ENCODE results near the gene CACNA1B. TPM values are rescaled to one million over a fixed set of nuclear protein-coding genes. Genes with fewer than 3 reads are reported as not detected.

CACNA1B gene
- total RNA-seq, 1 experiment from 2014 or later: 7.8 TPM

DNA sequence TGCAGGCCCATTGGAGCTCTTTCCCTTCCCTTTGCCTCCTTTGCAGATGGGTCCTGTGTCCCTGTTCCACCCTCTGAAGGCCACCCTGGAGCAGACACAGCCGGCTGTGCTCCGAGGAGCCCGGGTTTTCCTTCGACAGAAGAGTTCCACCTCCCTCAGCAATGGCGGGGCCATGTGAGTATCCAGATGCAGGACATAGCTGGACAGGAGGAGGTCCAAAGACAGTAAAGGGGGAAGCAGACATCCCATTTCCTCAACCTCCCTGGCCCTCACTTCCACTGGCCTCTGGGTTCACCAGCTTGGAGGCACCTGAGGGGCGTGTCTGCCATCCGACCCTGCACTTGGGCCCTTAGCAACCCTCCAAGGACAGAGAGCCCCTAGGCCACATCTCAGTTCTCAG is 237.9 kb downstream of the CACNA1B start:
- TF ChIP-seq, protein P1, sequence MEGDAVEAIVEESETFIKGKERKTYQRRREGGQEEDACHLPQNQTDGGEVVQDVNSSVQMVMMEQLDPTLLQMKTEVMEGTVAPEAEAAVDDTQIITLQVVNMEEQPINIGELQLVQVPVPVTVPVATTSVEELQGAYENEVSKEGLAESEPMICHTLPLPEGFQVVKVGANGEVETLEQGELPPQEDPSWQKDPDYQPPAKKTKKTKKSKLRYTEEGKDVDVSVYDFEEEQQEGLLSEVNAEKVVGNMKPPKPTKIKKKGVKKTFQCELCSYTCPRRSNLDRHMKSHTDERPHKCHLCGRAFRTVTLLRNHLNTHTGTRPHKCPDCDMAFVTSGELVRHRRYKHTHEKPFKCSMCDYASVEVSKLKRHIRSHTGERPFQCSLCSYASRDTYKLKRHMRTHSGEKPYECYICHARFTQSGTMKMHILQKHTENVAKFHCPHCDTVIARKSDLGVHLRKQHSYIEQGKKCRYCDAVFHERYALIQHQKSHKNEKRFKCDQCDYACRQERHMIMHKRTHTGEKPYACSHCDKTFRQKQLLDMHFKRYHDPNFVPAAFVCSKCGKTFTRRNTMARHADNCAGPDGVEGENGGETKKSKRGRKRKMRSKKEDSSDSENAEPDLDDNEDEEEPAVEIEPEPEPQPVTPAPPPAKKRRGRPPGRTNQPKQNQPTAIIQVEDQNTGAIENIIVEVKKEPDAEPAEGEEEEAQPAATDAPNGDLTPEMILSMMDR (conservative IDR thresholded peaks at IDR 0.05): no peak
- Histone ChIP-seq H3K27ac (ENCODE audit: insufficient read length, low read depth, low read length) (no peak overlapping the region), H3K4ac (ENCODE audit: low read depth, low read length) (no peak overlapping the region), H3K4me2 (ENCODE audit: insufficient read depth, insufficient read length, low read length) (no peak overlapping the region), H3K9ac (ENCODE audit: extremely low read depth, insufficient read length, low read length) (no peak overlapping the region), H3K23ac (ENCODE audit: insufficient read length, low read depth, low read length) (no peak overlapping the region), H2AFZ (ENCODE audit: low read length) (no peak overlapping the region), H2BK20ac (ENCODE audit: low read depth, low read length, poor library complexity, severe bottlenecking) (no peak overlapping the region), H4K8ac (replicated peaks; ENCODE audit: insufficient read length, low read depth, low read length) (no peak overlapping the region), H4K20me1 (ENCODE audit: control insufficient read depth, insufficient read depth, insufficient read length) (no peaks in the 10 kb centered on the region), H3K4me1 (ENCODE audit: insufficient read depth, low read length) (no peaks in the 10 kb centered on the region), H4K5ac (ENCODE audit: insufficient read length, low read depth, low read length) (no peak overlapping the region), H3K14ac (ENCODE audit: insufficient read depth, low read length) (no peak overlapping the region), H3K18ac (ENCODE audit: insufficient read length, low read depth, low read length) (no peak overlapping the region), H2BK5ac (ENCODE audit: insufficient read length, low read length) (no peak overlapping the region), H3K79me1 (ENCODE audit: insufficient read depth, low read depth, low read length, poor library complexity, severe bottlenecking) (no peaks in the 10 kb centered on the region), H3K9me3 (ENCODE audit: control insufficient read depth, low read depth, low read length) (peaks cover 18% of the 10 kb centered on the region), H2BK12ac (ENCODE audit: insufficient read length, low read depth, low read length) (no peak overlapping the region), H3K79me2 (ENCODE audit: insufficient read depth, low read length) (no peaks in the 10 kb centered on the region), H3K27me3 (ENCODE audit: insufficient read depth, low read length) (no peaks in the 10 kb centered on the region), H2BK120ac (ENCODE audit: low read depth, low read length, poor library complexity, severe bottlenecking) (no peak overlapping the region), H3K56ac (ENCODE audit: insufficient read length, low read depth, low read length) (no peak overlapping the region), H3T11ph (ENCODE audit: low read length) (no peak overlapping the region), H2BK15ac (ENCODE audit: low read depth, low read length) (no peak overlapping the region), H2AK5ac (ENCODE audit: insufficient read length, low read length) (no peak overlapping the region), H3K23me2 (ENCODE audit: insufficient read length, low read depth, low read length, poor library complexity, severe bottlenecking) (no peaks in the 10 kb centered on the region), H4K91ac (ENCODE audit: insufficient read length, low read depth, low read length) (no peak overlapping the region)
- H3K27me3 Mint-ChIP-seq (ENCODE audit: low read depth): peaks cover 15% of the 10 kb centered on the region
- DNase-seq: peak; percentile 12
- WGBS (ENCODE audit: extremely low coverage, insufficient read length, low lambda C conversion rate): no CpG with 5 or more reads among the region's 7 CpGs
- H3K36me3 Mint-ChIP-seq (ENCODE audit: insufficient read depth in 1 of 3, low read depth in 3 of 3): peaks cover 24 to 62% (median 29%) of the 10 kb centered on the region in 3 experiments
- H3K27ac Mint-ChIP-seq: no peak overlapping the region
- peaks cover 39 to 89% of the 10 kb centered on the region in 2 experiments for H3K9me3 Mint-ChIP-seq
- H3K4me3 Mint-ChIP-seq: no peak overlapping the region
- no peaks in the 10 kb centered on the region for H3K4me1 Mint-ChIP-seq
